ENCODE results near the gene LKAAEAR1.
A peak's percentile ranks its signal among the peaks of the same experiment; 100 is the strongest.

LKAAEAR1 gene

DNA sequence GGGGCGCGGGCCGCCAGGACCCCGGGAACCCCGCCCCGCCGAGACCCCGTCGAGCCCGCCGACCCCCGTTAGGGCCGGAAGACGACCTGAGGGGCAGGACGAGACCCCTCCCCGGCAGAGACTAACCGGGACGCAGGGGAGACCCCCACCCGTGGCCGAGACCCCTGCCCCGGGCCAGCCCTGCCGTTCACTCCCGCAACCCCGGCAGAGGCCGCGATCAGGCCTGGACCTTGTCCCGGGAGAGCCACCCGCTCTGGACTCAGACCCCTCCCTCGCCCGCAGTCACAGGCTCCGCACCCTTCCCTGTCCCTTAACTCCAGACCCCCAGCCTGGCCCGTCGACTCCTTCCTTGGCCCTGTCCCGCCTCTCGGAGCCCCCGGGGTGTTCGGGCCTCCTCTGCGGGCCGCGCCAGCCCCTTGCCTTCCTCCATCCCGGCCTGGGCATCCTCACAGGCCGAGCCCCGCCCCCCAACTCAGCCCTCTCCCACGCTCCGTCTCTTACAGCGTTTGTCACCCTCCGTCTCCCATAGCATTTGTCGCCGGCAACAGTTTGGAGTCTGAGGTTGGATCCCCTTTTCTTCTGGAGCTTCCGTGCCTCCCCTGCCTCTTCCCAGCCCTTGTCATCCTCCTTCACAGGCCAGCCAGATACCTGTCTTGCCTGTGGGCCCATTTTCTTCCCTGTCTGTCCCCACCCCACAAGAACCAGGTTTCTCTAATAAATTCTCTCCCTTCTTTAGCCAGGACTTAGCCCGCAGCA lies 20.6 kb downstream of the LKAAEAR1 start:
- DNase-seq = no peak

DNA sequence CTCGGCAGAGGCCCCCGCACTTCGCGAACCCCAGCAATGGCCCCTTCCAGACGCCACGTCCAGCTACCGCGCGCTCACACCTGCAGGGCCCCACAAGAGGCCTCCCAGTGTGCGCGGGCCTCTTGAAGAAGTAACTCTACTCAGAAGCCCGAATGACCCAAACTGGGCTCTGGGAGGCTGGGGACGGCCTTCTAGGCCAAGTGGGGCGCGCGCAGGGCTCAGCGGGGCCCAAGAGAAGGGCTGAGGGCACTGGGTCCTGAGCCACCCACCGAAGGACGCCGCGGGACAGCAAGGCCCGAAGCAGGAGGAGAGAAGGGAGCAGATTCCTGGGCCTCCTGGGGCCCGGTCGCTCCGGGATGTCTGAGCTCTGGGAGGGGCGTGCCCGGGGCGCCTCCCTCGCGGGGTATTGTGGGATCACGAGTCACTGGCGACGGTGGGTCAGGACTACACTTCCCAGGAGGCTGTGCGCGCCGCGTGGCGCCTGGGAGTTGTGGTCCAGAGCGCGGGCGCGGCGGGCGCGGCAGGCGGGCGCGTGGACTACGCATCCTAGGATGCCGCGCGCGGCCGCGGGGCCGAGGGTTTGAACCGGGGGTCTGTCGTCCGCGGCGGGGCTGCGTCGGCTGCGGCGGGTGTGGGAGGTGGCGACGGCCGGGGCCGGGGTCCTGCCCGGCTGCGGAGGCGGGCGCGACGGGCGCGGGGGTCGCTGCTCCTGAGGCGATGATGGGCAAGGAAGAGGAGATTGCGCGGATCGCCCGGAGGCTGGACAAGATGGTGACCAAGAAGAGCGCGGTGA lies 21.4 kb downstream of the LKAAEAR1 start, which contains the start of gene TCEA2:
TCEA2 (plus strand) TSS at position 603 of the 793 bp plus-strand sequence; CDS start at position 718, 115 bp downstream.
- peak; percentile 69 for DNase-seq

DNA sequence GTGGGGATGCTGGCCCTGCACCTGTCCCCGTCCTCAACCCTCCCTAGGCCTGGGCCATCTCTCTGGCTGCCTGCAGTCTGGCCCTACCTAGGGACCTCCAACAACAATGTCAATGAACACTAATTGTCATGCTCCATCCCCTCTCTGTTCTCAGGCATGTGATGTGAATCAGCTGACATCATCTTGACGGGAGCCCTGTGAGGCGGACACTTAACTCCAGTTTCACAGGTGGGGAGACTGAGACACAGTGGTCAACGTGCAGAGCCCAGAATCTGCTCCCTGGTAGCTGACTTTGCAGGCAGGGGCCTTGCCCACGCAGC lies 22.0 kb downstream of the LKAAEAR1 start:
- DNase-seq = no peak

DNA sequence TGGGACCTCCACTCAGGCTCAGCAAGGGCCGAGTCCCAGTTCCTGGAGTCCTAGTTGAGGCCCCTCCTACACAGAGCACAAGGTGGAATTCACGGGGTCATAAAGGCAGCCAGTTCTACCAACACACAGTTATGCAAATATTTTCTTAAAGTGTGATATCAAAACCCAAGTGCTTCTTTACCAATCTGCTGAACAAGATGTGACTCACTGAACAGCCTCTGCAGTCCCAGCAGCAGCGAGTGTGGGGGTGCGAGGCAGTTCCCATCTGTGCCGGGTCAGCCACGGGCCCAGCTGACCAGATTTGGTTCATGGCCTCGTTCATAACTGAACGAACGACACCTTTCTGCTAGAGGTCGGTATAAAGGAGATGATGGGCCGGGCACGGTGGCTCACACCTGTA lies 25.7 kb downstream of the LKAAEAR1 start:
- no peak for DNase-seq

DNA sequence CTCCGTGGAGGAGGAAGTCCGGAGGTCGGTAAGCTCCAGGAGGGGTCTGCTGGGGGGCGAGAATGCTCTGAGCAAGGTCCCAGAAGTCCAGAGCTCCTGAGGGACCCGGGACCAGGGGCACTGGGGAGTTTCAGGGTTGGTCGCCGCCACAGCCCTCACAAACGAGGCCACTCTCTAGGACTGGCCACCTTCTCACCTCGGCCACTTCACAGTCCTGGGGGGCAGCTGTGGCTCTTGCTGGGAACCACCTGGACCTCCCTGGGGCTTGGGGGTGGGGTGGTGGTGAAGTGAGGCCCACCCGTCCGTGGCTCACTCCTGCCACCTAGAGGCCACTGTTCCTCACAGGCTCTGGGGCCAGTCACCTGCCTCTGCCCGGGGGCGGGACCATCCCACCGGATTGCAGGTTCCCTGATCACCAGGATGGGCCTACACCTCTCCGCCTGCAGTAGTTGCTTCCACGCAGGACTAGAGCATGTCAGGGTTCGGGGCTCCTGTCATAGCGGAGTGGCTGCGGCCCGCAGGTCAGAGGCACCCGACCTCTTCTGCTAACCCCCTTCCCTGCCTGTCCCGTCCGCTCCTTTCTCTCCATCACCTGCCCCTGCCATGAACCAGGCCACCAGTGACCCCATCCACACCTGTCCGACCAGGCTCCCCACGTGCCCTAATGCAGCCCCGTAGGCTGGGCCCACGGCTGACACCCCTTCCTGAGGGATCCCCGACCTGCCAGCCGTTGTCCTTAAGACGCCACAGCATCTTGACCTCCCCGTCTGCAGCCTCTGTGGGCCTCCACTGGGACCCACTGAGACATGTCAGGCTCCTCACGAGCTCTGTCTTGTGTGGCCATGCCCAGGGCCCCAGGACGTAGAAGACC lies 26.3 kb downstream of the LKAAEAR1 start:
- DNase-seq = peak; percentile 10

DNA sequence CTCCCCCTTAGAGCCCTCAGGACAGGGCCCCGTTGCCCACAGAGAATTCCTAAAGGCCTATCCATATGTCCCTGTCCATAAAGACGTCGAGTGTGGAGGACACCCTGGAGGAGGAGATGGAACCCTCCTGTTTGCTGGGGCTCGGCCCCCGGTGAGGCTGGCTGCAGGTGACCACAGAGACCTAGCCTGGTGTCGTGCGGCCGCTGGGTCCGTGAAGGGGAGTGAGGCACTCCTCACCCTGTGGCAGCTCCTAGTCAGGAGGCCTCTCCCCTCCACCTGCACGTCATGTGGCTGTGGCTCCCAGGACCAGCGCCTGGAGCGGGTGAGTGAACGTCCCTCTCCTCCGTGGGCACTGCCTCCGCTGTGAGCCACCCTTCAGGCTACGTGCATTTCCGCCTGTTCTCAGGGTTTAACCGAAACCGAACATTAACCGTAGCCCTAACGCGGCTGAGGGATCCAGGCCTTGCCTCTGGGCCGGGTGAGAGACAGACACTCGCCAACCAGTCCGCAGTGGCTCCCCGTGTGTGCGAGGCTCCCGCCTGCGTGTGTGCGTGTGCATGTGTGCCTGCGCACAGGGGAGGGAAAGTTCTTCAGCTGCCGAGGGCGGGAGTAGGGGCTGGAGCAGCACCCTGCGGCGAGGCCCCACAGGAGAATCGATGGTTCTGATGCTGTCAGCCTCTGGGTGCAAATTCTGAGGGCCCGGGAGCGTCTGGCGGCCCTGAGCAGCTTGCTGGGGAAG lies 27.1 kb downstream of the LKAAEAR1 start:
- DNase-seq = no peak

DNA sequence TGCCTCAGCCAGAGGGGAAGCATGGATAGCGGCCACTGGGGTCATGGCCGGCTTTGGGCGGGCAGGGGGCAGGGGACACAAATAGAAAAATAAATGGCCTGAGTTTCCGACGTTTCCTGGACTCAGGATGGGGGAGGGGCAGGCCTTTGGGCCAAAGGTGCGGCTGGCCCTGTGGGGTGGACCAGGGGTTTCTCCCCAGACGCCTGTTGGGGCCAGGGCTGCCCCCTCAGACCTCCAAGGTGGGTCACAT lies 27.6 kb downstream of the LKAAEAR1 start:
- no peak for DNase-seq

DNA sequence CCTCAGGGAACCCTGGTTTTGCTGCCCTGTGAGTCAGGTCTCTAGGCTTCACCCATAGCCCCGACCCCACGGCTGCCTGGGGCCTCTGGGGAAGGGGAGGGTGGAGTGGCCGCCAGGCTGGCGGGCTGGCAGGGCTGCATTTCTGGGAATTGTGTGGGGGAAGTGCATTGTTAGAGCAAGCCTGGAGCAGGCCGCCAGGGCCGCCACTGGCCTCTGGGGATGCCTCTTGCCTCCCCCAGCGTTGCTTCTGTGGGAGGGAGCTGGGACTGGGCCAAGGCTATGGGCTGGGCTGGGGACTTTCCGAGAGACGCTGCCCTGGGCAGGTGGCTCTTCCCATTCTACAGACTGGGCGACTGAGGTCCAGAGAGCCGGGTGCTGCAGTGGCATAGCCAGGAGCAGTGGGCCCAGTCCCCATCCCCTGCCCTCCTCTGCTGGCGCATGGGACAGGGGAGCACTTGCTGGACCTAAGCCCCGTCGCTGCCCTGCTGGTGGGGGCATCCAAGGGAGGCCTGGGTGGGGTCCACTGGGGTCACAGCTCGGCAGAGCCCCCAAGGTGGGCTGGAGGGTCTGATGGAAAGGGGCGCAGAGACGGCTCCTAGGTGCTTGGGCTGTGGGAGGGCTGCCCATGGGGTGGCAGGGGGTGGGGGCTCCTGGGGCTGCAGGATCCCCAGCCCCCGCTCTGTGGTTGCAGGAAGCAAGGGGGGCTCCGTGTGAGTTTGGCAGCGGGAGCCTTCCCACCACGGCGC lies 28.1 kb downstream of the LKAAEAR1 start:
- no peak for DNase-seq

DNA sequence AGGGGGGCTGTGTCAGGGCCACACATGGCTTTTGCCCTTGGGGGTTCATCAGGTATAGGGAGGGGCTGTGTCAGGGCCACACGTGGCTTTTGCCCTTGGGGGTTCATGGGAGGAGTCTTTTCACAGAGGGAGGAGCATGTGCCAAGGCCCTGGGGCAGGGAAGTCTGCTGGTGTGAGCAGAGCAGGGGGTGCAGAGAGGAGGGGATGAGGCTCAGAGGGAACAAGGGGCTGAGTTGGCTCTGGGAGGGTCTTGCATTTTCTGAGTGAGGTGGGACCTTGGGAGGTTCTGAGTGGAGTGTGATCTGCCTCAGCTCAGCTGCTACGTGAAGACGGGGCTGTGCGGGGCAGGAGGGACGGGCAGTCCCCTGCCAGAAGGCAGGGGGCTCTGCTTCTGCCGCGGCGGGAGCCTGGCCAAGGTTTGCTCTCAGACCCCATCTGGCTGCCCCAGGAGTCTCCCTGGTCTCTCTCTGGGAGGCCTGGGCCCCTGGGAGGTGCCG lies 28.8 kb downstream of the LKAAEAR1 start:
- DNase-seq = no peak

DNA sequence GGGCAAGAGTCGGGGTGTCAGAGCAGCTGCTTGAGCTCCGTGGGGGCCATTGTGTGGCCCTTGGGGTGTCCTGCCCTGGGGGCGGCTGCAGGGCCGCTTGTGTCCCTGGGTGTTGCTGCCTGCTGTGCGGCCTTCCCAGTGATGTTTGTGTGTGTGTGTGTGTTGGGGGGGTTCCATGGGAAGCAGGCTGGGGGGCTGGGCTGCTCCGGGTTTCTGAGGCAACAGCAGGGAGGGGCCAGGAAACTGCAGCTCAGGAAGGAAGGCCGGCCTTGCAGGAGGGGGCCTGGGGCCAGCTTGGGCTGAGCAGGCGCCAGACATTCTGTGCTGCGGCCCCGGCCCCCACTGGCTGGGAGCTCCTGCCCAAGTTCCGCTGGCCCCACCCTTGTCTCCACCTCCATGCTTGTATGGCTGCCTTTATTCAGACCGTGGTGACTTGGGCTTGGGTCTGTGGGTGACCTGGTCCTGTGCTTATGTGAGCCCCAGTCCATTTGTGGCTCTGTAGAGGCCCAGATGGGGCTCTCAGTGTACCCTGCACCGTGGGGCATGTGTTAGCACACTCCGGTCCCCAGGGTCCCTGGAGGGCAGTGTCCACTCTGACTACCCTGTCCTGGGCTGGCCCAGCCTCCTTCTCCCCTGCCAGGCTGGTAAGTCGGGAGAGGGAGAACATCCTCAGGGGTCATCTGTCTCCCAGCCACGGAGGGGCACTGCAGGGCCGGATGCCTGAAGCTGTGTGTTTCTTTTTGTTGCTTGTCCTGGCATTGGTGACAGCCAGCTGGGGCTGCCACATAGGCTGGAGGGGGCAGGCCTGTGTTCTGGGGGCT lies 30.1 kb downstream of the LKAAEAR1 start:
- peak; percentile 9 for DNase-seq

DNA sequence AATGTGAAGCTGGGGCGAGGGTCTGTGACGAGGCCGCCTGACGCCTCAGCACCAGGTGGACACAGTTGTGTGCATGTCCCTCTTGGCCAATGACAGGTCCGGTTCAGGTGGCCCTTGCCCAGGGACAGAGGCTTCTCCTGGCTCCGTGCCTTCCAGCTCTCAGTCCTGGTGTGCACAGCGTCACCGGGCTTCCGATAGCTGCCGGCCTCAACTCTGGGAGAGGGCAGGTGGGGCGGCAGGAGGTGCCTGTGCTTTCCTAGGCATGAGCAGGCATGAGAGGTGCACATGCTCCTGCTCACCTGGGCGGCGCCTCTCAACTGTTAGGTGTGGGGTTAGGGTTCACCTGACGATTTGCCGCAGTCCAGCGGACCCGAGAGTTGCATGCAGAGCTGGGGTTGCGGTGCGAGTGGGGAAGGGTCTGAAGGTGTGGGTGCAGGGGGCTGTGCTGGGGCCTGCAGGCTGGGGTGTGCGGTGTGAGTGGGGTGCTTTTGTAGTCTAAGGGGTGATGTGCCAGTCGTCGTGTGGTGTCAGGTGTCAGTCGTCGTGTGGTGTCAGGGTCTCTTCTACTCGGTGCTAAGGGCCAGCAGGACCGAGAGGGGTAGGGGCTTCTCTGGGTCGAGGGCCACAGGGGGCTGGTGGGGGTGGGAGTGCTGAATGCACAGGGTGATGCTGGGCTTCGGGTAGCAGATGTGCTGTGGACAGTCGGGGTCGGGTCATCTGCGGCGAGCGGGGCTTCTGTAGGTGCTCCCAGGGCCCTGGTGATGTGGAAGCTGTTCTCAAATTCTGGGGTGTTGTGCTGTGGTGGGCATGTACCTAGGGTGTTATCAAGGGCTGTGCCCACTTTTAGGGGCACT lies 31.0 kb downstream of the LKAAEAR1 start:
- DNase-seq = no peak

DNA sequence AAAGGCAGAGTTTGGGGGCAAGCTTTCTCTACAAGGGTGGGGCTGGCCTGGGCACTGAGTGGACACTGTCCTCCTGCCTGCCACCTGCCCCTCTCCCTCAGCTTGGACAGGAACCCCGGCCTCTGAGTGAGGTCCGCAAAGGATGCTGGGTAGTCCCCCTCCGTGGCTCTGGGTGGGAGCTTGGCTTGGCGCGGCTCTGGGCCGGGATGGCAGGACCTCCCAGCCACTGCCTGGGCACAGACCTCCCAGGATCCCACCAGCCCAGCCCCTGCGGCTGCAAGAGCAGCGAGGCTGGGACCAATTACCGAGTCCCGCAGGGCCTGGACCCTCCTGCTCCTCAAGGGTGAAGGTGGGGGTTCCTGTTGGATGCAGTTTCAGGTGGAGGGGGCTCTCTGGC lies 31.9 kb downstream of the LKAAEAR1 start:
- no peak for DNase-seq

DNA sequence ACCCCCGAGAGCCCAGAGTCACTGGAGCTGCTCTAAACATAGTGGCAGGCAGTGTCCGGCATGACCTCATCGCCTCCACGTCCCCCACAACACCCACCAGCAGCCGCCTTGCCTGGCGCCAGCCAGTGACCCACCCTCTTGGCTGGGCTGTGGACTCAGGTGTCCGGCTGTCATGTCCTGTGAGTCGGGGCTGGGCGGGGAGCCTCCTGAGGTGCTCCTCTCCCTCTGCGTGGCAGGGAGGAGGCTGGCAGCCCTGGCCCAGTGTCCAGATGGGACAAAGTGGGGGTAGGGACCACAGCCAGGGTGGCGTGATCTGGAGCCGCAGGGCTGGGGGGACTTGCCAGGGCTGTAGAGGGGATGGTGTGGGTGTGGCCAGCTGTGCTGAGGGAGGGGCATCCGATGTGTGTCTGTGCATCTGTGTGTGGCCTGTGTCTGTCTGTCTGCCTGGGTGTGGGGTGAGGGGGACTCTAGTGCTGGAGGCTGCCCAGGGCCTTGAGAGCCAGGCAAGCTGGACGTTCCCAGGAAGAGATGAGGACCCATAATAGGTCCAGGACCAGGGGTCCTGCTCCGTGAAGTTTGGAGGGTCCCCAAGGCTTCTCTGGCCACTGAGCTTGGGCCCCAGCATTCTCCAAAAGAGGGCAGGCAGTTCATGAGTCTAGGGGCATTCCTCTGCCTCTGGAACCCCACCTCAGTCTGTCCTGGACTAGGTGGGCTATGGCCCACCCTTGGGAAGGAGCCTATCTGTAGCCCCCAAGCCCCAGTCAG lies 32.5 kb downstream of the LKAAEAR1 start:
- no peak for DNase-seq

DNA sequence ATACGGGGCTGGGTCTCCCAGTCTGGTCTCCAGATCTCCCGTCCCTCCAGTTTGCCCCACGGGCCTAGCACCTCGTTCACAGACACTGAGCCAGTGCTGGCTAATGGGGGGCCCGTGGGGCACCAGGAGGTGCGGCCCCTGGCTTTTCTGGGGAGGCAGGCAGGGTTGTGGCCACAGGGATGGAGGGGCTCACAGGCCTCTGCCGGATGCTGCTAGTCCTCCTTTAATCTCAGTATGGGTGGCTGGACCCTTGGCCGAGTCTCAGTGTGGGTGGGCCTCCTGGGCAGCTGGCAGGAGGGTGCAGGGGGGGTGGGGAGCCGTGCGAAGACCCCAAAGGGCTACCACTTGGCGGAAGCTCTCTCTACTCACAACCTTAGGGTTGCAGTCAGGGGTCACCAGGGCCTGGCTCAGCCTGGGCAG lies 33.2 kb downstream of the LKAAEAR1 start:
- DNase-seq = no peak

DNA sequence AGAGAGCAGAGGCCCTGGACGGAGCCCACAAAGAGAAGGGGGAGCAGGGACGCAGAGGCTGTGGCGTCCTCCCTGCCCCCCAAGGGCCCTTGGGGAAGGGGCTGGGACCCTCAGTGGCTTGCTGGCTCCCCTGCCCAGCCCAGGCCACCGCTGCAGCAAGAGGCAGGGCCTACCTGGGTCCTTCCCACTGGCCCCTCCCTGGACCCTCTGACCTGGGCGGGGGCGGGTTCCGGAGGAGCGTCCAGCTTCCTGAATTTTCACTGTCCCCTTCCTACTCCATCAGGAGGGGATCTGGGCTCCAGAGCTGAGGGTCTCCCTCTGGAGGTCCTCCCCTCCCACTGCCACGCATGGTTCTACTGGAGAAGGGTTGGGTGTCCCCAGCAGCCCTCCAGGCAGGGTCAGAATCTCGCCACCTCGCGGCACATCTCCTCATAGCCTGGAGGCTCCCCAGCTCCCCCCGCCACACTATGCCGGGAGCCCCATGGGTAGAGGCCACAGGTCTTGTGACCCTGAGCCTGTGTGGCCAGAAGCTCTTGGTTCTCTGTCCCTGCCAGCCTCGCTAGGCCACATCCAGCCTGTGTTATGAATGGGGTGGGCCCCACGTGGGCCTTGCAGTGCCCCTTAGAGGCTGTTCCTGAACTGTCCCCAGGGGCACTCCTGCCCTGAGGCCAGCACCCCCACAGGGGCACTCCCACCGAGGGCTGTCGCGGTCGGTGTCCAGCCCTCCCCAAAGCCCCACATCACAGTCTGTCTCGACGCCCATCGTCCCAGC lies 33.8 kb downstream of the LKAAEAR1 start:
- DNase-seq = no peak

DNA sequence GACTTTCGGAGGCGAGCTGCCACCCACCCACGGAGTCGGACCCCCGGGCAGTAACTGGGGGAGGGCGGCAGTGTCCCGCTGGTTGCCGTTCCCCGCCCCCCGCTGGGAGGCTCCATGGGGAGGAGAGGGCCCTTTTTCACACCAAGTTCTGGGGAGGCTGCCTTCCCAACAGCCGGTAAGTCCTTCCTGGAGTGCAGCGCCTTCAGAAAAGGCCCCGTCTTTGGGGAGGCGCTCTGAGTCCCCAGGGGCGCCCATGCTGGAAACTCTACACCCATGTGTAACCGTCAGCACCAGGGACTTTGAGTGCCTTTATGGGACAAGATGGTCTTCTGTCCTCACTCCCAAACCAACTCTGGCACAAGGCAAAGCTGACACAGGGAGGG lies 34.3 kb downstream of the LKAAEAR1 start:
- DNase-seq = no peak

DNA sequence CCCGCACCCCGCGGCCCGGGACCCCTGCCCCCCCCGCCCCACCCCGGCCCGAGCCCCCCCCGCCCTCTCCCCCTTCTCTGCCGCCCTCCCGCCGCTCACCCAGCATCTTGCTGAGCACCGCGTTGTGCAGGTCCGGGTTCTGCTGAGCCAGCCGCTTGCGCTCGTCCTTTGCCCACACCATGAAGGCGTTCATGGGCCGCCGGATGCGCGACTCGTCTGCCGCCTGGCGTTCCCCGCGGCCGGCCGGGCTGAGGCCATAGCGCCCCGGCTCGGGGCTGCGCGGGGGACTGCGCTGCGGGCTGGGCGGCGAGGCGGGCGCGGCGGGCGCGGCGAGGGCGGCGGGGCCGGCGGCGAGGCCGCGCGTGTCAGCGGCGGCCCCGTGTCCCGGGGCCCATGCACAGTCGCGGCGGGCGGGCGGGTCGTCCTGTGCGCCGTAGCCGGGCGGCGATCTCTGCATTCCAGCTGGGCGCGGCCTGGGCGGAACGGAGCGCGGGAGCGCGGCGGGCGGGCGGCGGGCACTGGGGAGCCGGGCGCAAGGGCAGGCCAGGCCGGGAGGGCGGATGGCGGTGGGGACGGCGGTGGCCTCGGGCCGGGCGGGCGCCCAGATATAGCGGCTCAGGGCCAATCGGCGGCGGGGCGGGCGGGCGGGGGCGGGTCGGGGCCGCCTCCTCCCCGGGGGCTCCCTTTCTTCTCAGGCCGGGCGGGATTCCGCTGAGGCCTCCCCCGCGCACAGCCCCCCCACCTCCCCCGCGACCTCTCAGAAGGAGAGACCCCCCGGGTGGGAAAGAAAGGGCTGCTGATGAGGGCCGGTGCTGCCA lies 34.9 kb downstream of the LKAAEAR1 start, which contains the start of gene SOX18:
SOX18 (minus strand) TSS at position 580 of the 818 bp plus-strand sequence; CDS start at position 457, 123 bp downstream.
- DNase-seq = no peak
